Neural progenitor cell (in vitro differentiated cells): Measurements from ENCODE around the gene GATAD2A. TPM values are rescaled to one million over a fixed set of nuclear protein-coding genes. Genes with fewer than 3 reads are reported as not detected.

Source experiments
- DNase-seq: peaks from one replicate; pipeline ENCODE4 v3.0.0-alpha.2; 2016; ENCODE audit warnings: low spot score
- H2AFZ ChIP-seq: fragments of 200-600 bp; sonication (generic); replicated peaks from 2 replicates; pipeline ENCODE4 v1.6.1; 2016; ENCODE audit warnings: antibody characterized with exemption
- H3F3A ChIP-seq: fragments of 200-600 bp; sonication (generic); 2 replicates; pipeline ENCODE4 v1.6.1; 2016; ENCODE audit warnings: antibody characterized with exemption, low read depth
- H3K27ac ChIP-seq: fragments of 200-600 bp; sonication (generic); 2 replicates; pipeline ENCODE4 v1.5.1; 2016; ENCODE audit warnings: mild to moderate bottlenecking
- H3K27me3 ChIP-seq: fragments of 200-600 bp; sonication (generic); 2 replicates; pipeline ENCODE4 v1.6.1; 2016; ENCODE audit warnings: mild to moderate bottlenecking, moderate library complexity
- H3K36me3 ChIP-seq: fragments of 200-600 bp; sonication (generic); 2 replicates; pipeline ENCODE4 v1.5.1; 2016
- H3K4me1 ChIP-seq: fragments of 200-600 bp; sonication (generic); 2 replicates; pipeline ENCODE4 v1.6.1; 2016; ENCODE audit warnings: mixed run types
- H3K4me2 ChIP-seq: fragments of 200-600 bp; sonication (generic); 2 replicates; pipeline ENCODE4 v1.6.1; 2016
- H3K4me3 ChIP-seq: fragments of 200-600 bp; sonication (generic); 2 replicates; pipeline ENCODE4 v1.5.1; 2016
- H3K79me2 ChIP-seq: fragments of 200-600 bp; sonication (generic); 2 replicates; pipeline ENCODE4 v1.6.1; 2016; ENCODE audit warnings: low read depth
- H3K9ac ChIP-seq: fragments of 200-600 bp; sonication (generic); 2 replicates; pipeline ENCODE4 v1.6.1; 2016
- H3K9me3 ChIP-seq: fragments of 200-600 bp; sonication (generic); 2 replicates; pipeline ENCODE4 v1.5.1; 2016; ENCODE audit warnings: low read depth
- H4K20me1 ChIP-seq: fragments of 200-600 bp; sonication (generic); 2 replicates; pipeline ENCODE4 v1.6.1; 2016; ENCODE audit warnings: low read depth
- H3K27ac Mint-ChIP-seq: 3 replicates; pipeline ENCODE4 v1.8.0; 2021; ENCODE audit warnings: mixed read lengths
- H3K27me3 Mint-ChIP-seq: 2 replicates; pipeline ENCODE4 v1.8.0; 2022; ENCODE audit warnings: low read depth, mild to moderate bottlenecking, inconsistent platforms, moderate library complexity, mixed read lengths; ENCODE audit not compliant: insufficient read depth
- H3K36me3 Mint-ChIP-seq: 3 replicates; pipeline ENCODE4 v1.8.0; 2021; ENCODE audit warnings: mixed read lengths
- H3K4me1 Mint-ChIP-seq: 3 replicates; pipeline ENCODE4 v1.8.0; 2021; ENCODE audit warnings: mixed read lengths
- H3K4me3 Mint-ChIP-seq: 3 replicates; pipeline ENCODE4 v1.8.0; 2021; ENCODE audit warnings: mild to moderate bottlenecking, moderate library complexity, mixed read lengths
- H3K9me3 Mint-ChIP-seq: 3 replicates; pipeline ENCODE4 v1.8.0; 2020; ENCODE audit warnings: mixed read lengths
- EZH2 ChIP-seq: fragments of 200-600 bp; sonication (generic); IDR thresholded peaks from 2 replicates; pipeline ENCODE4 v1.6.1; 2017; ENCODE audit warnings: antibody characterized with exemption, mild to moderate bottlenecking, moderate library complexity
- EZH2phosphoT487 ChIP-seq: fragments of 200-600 bp; sonication (generic); IDR thresholded peaks from 2 replicates; pipeline ENCODE4 v1.6.1; 2017; ENCODE audit warnings: antibody characterized with exemption
- total RNA-seq: library from RNA; depleted of rRNA; stranded (reverse); fragments of >200 nt; gene quantifications from 2 replicates; pipeline ENCODE4 v1.2.3, GENCODE V29; 2015; ENCODE audit warnings: low replicate concordance
- TF ChIP-seq, protein P1 (sequence below): fragments of 200-600 bp; sonication (generic); IDR thresholded peaks from 2 replicates; pipeline ENCODE4 v1.5.1; 2017; ENCODE audit warnings: antibody characterized with exemption, mild to moderate bottlenecking

GATAD2A gene
- total RNA-seq, 1 donor from 2014 or later = 37.9 TPM

- H3K4me2 ChIP-seq = no peak overlapping the region
Observed at GRCh38 chr19:19448238-19448544, 42.7 kb downstream of the GATAD2A start.

DNA sequence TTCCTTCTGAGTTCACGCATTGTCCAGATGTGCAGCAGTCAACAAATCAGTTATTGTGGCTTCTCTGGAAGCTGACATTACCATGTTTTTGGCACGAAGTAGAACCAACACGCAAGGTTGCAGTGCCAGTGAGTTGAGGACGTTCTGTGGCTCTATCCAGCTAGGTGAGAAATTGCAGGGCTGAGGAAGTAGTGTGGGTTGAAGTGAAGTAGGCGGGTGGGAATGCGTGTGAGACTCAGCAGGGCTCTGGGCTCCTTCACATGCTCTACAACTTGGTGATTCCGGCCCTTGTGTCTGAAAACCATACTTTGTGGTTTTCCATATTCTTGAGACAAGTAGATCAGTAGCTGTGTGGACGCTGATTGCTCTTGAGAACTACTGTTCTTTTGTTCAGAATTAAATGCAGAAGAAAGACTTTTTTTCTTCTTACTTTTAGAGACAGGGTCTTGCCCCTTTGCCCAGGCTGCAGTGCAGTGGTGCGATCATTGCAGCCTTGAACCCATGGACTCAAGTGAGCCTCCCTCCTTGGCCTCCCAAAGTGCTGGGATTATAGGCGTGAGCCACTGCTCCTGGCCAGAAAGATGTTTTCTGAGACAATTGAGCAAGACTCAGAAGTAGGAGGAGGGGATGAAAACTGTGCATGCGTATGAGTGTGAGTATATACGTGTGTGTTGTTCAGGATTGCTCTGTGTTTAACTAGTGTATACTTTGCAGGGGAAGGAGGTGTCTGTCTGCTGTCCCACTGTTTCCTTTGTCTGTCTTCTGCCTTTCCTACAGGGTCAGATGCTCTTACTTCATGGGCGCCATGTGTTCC is 46.2 kb downstream of the GATAD2A start:
- H3K9me3 ChIP-seq = no peaks in the 10 kb centered on the region
- H3F3A ChIP-seq = no peaks in the 10 kb centered on the region
- Mint-ChIP-seq H3K9me3 (no peaks in the 10 kb centered on the region), H3K27me3 (peaks cover 3% of the 10 kb centered on the region), H3K36me3 (peaks cover 4% of the 10 kb centered on the region), H3K4me1 (peaks cover 21% of the 10 kb centered on the region), H3K4me3 (no peak overlapping the region), H3K27ac (peak overlapping the region; percentile 82)
- H3K79me2 ChIP-seq = peaks cover 100% of the 10 kb centered on the region
- no peak overlapping the region for H3K4me2 ChIP-seq
- TF ChIP-seq, protein P1, sequence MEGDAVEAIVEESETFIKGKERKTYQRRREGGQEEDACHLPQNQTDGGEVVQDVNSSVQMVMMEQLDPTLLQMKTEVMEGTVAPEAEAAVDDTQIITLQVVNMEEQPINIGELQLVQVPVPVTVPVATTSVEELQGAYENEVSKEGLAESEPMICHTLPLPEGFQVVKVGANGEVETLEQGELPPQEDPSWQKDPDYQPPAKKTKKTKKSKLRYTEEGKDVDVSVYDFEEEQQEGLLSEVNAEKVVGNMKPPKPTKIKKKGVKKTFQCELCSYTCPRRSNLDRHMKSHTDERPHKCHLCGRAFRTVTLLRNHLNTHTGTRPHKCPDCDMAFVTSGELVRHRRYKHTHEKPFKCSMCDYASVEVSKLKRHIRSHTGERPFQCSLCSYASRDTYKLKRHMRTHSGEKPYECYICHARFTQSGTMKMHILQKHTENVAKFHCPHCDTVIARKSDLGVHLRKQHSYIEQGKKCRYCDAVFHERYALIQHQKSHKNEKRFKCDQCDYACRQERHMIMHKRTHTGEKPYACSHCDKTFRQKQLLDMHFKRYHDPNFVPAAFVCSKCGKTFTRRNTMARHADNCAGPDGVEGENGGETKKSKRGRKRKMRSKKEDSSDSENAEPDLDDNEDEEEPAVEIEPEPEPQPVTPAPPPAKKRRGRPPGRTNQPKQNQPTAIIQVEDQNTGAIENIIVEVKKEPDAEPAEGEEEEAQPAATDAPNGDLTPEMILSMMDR = no peak
- TF ChIP-seq EZH2 (no peak), EZH2phosphoT487 (no peak)
- no peak overlapping the region for H3K9ac ChIP-seq
- no peak for DNase-seq
- H3K4me1 ChIP-seq = peaks cover 12% of the 10 kb centered on the region
- no peak overlapping the region for H2AFZ ChIP-seq
- no peaks in the 10 kb centered on the region for H3K27me3 ChIP-seq
- H3K27ac ChIP-seq = no peak overlapping the region
- no peak overlapping the region for H3K4me3 ChIP-seq
- H4K20me1 ChIP-seq = peaks cover 100% of the 10 kb centered on the region
- H3K36me3 ChIP-seq = no peaks in the 10 kb centered on the region

More at GRCh38 chr19:19448238-19448544, 42.7 kb downstream of the GATAD2A start:
- peak overlapping the region; percentile 31 for H3K9ac ChIP-seq
- Mint-ChIP-seq H3K4me1 (peaks cover 20% of the 10 kb centered on the region), H3K36me3 (peaks cover 5% of the 10 kb centered on the region), H3K4me3 (no peak overlapping the region), H3K27ac (no peak overlapping the region), H3K9me3 (no peaks in the 10 kb centered on the region), H3K27me3 (peaks cover 5% of the 10 kb centered on the region)
- peaks cover 99% of the 10 kb centered on the region for H4K20me1 ChIP-seq
- no peaks in the 10 kb centered on the region for H3F3A ChIP-seq
- DNase-seq = no peak
- H3K36me3 ChIP-seq = no peaks in the 10 kb centered on the region
- H3K27ac ChIP-seq = no peak overlapping the region
- H3K27me3 ChIP-seq = no peaks in the 10 kb centered on the region
- H2AFZ ChIP-seq = no peak overlapping the region
- H3K79me2 ChIP-seq = peaks cover 100% of the 10 kb centered on the region
- no peak overlapping the region for H3K4me3 ChIP-seq
- H3K9me3 ChIP-seq = no peaks in the 10 kb centered on the region
- TF ChIP-seq, protein P1 = no peak
- no peak for TF ChIP-seq EZH2phosphoT487
- TF ChIP-seq EZH2 = no peak
- H3K4me1 ChIP-seq = peaks cover 12% of the 10 kb centered on the region

- H2AFZ ChIP-seq = no peak overlapping the region
- H3K9me3 ChIP-seq = no peaks in the 10 kb centered on the region
Observed at GRCh38 chr19:19452243-19453124, 47.0 kb downstream of the GATAD2A start.

More at GRCh38 chr19:19452243-19453124, 47.0 kb downstream of the GATAD2A start:
- Histone ChIP-seq H3F3A (no peaks in the 10 kb centered on the region), H3K27me3 (no peaks in the 10 kb centered on the region), H3K36me3 (no peaks in the 10 kb centered on the region), H3K4me3 (no peak overlapping the region), H3K4me1 (peaks cover 10% of the 10 kb centered on the region), H3K9ac (no peak overlapping the region), H3K79me2 (peaks cover 98% of the 10 kb centered on the region), H4K20me1 (peaks cover 96% of the 10 kb centered on the region), H3K4me2 (no peak overlapping the region), H3K27ac (no peak overlapping the region)
- H3K27me3 Mint-ChIP-seq = peaks cover 3% of the 10 kb centered on the region
- no peak overlapping the region for H3K4me3 Mint-ChIP-seq
- no peak for TF ChIP-seq EZH2
- TF ChIP-seq EZH2phosphoT487 = no peak
- TF ChIP-seq, protein P1 = no peak
- no peak for DNase-seq
- peaks cover 13% of the 10 kb centered on the region for H3K4me1 Mint-ChIP-seq
- peak overlapping the region; percentile 82 for H3K27ac Mint-ChIP-seq
- H3K9me3 Mint-ChIP-seq = no peaks in the 10 kb centered on the region
- H3K36me3 Mint-ChIP-seq = peaks cover 4% of the 10 kb centered on the region
